ENCODE measurements around the gene TASOR.
"Not testable (repeated sequence)": the region's sequence is repeated elsewhere in the genome, so short reads cannot be mapped to it uniquely, and the experiment has no call there.

DNA sequence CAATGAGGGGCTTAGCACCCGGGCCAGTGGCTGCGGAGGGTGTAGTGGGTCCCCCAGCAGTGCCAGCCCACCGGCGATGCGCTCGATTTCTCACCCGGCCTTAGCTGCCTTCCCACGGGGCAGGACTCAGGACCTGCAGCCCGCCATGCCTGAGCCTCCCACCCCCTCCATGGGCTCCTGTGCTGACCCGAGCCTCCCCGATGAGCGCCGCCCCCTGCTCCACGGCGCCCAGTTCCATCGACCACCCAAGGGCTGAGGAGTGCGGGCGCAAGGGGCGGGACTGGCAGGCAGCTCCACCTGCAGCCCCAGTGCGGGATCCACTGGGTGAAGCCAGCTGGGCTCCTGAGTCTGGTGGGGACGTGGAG lies 8.9 kb upstream of the TASOR start:
- TF ChIP-seq, protein P1, sequence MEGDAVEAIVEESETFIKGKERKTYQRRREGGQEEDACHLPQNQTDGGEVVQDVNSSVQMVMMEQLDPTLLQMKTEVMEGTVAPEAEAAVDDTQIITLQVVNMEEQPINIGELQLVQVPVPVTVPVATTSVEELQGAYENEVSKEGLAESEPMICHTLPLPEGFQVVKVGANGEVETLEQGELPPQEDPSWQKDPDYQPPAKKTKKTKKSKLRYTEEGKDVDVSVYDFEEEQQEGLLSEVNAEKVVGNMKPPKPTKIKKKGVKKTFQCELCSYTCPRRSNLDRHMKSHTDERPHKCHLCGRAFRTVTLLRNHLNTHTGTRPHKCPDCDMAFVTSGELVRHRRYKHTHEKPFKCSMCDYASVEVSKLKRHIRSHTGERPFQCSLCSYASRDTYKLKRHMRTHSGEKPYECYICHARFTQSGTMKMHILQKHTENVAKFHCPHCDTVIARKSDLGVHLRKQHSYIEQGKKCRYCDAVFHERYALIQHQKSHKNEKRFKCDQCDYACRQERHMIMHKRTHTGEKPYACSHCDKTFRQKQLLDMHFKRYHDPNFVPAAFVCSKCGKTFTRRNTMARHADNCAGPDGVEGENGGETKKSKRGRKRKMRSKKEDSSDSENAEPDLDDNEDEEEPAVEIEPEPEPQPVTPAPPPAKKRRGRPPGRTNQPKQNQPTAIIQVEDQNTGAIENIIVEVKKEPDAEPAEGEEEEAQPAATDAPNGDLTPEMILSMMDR (IDR thresholded peaks at IDR 0.05): not testable (repeated sequence)
- not testable (repeated sequence) for TF ChIP-seq POLR2A, EP300 (IDR thresholded peaks at IDR 0.05)

Data from tibial nerve (tissue), 4 donors.